Measurements from ENCODE around the gene CCDC85A.

CCDC85A gene

GRCh38 chr2:56337342-56337741, 153.6 kb downstream of the CCDC85A start:
- no peak for ATAC-seq

GRCh38 chr2:56338232-56338631, 154.4 kb downstream of the CCDC85A start:
- ATAC-seq = no peak
- TF ChIP-seq CSDC2 (CRISPR knock-in tag; IDR thresholded peaks at IDR 0.05) (no peak), CSRNP3 (CRISPR knock-in tag; IDR thresholded peaks at IDR 0.05) (no peak), RARB (CRISPR knock-in tag; IDR thresholded peaks at IDR 0.05) (no peak), OSR1 (CRISPR knock-in tag; IDR thresholded peaks at IDR 0.05) (no peak), ZNF8 (CRISPR knock-in tag; IDR thresholded peaks at IDR 0.05) (no peak), ARNTL (CRISPR knock-in tag; IDR thresholded peaks at IDR 0.05; ENCODE audit: borderline replicate concordance, low read depth) (no peak), PATZ1 (CRISPR knock-in tag; IDR thresholded peaks at IDR 0.05; ENCODE audit: borderline replicate concordance) (no peak), GLIS3 (CRISPR knock-in tag; IDR thresholded peaks at IDR 0.05) (no peak), ZNF70 (CRISPR knock-in tag; IDR thresholded peaks at IDR 0.05) (no peak), TCF4 (CRISPR knock-in tag; IDR thresholded peaks at IDR 0.05; ENCODE audit: borderline replicate concordance) (no peak)
- TF ChIP-seq, protein P1, sequence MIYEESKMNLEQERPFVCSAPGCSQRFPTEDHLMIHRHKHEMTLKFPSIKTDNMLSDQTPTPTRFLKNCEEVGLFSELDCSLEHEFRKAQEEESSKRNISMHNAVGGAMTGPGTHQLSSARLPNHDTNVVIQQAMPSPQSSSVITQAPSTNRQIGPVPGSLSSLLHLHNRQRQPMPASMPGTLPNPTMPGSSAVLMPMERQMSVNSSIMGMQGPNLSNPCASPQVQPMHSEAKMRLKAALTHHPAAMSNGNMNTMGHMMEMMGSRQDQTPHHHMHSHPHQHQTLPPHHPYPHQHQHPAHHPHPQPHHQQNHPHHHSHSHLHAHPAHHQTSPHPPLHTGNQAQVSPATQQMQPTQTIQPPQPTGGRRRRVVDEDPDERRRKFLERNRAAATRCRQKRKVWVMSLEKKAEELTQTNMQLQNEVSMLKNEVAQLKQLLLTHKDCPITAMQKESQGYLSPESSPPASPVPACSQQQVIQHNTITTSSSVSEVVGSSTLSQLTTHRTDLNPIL (CRISPR knock-in tag; IDR thresholded peaks at IDR 0.05; ENCODE audit: low read depth) = no peak

More at GRCh38 chr2:56337342-56337741, 153.6 kb downstream of the CCDC85A start:
- TF ChIP-seq PATZ1 (CRISPR knock-in tag; IDR thresholded peaks at IDR 0.05; ENCODE audit: borderline replicate concordance) (no peak), PPARA (CRISPR knock-in tag; IDR thresholded peaks at IDR 0.05; ENCODE audit: borderline replicate concordance) (no peak), ZC3H10 (CRISPR knock-in tag; IDR thresholded peaks at IDR 0.05) (no peak), ARNTL (CRISPR knock-in tag; IDR thresholded peaks at IDR 0.05; ENCODE audit: borderline replicate concordance, low read depth) (no peak), POU6F1 (CRISPR knock-in tag; IDR thresholded peaks at IDR 0.05; ENCODE audit: borderline replicate concordance, low read depth) (no peak), ZNF8 (CRISPR knock-in tag; IDR thresholded peaks at IDR 0.05) (no peak), SNAI2 (CRISPR knock-in tag; IDR thresholded peaks at IDR 0.05) (no peak), TOX (CRISPR knock-in tag; IDR thresholded peaks at IDR 0.05; ENCODE audit: borderline replicate concordance) (no peak), ZNF565 (CRISPR knock-in tag; conservative IDR thresholded peaks at IDR 0.05; ENCODE audit: low read depth) (no peak), ESRRG (CRISPR knock-in tag; IDR thresholded peaks at IDR 0.05) (no peak), CSRNP3 (CRISPR knock-in tag; IDR thresholded peaks at IDR 0.05) (no peak), ZFP3 (CRISPR knock-in tag; IDR thresholded peaks at IDR 0.05) (no peak), RARB (CRISPR knock-in tag; IDR thresholded peaks at IDR 0.05) (no peak), OSR1 (CRISPR knock-in tag; IDR thresholded peaks at IDR 0.05) (no peak), GLIS3 (CRISPR knock-in tag; IDR thresholded peaks at IDR 0.05) (no peak), ISL1 (CRISPR knock-in tag; IDR thresholded peaks at IDR 0.05) (no peak), ZNF70 (CRISPR knock-in tag; IDR thresholded peaks at IDR 0.05) (no peak)
- TF ChIP-seq, protein P1 (CRISPR knock-in tag; IDR thresholded peaks at IDR 0.05; ENCODE audit: low read depth) = no peak

Measured in SK-N-SH treated with all-trans-retinoic acid at 6 μM for 48 hours (cell line).